Islet precursor cell (in vitro differentiated cells): ENCODE results near the gene RNF212B.

Experiments
- DNase-seq: peaks from one replicate; pipeline ENCODE4 v3.0.0-alpha.2; 2018

RNF212B gene

GRCh38 chr14:23297096-23297495, 59.4 kb downstream of the RNF212B start:
- no peak for DNase-seq

- DNase-seq: no peak
Measured at GRCh38 chr14:23297611-23298277, 60.0 kb downstream of the RNF212B start.

GRCh38 chr14:23299211-23299957, 61.6 kb downstream of the RNF212B start:
- DNase-seq: no peak

- DNase-seq: no peak
Measured at GRCh38 chr14:23299986-23300686, 62.4 kb downstream of the RNF212B start.

- DNase-seq: peak; percentile 75
Measured at GRCh38 chr14:23300687-23301223, 63.0 kb downstream of the RNF212B start.

- DNase-seq: peak; percentile 99
Measured at GRCh38 chr14:23301288-23301968, 63.7 kb downstream of the RNF212B start.

GRCh38 chr14:23301969-23302289, 64.2 kb downstream of the RNF212B start:
- no peak for DNase-seq

GRCh38 chr14:23302290-23303225, 64.8 kb downstream of the RNF212B start, which contains the start of gene PPP1R3E:
PPP1R3E (minus strand) TSS chr14:23302859; CDS start chr14:23302576, 283 bp downstream.
- peak; percentile 88 for DNase-seq

- DNase-seq: peak; percentile 98
Measured at GRCh38 chr14:23306412-23307145, 68.8 kb downstream of the RNF212B start, which contains the start of gene BCL2L2. BCL2L2 (plus strand) TSS chr14:23306833; CDS start chr14:23307768, 935 bp downstream.

GRCh38 chr14:23307146-23307530, 69.4 kb downstream of the RNF212B start:
- DNase-seq: no peak

- peak; percentile 57 for DNase-seq
Measured at GRCh38 chr14:23307687-23308644, 70.2 kb downstream of the RNF212B start.

- DNase-seq: no peak
Measured at GRCh38 chr14:23308721-23309445, 71.1 kb downstream of the RNF212B start.

- DNase-seq: no peak
Measured at GRCh38 chr14:23310546-23310945, 72.8 kb downstream of the RNF212B start.

- DNase-seq: no peak
Measured at GRCh38 chr14:23316300-23316699, 78.6 kb downstream of the RNF212B start.

GRCh38 chr14:23319746-23320583, 82.2 kb downstream of the RNF212B start:
- DNase-seq: no peak

- DNase-seq: peak; percentile 100
Measured at GRCh38 chr14:23320584-23321571, 83.1 kb downstream of the RNF212B start, which contains the start of gene PABPN1. PABPN1 (plus strand) TSS chr14:23321457; CDS start chr14:23321470, 13 bp downstream.
